PC-9 (cell line): ENCODE results near the gene MTMR3. TPM values are rescaled to one million over a fixed set of nuclear protein-coding genes. Genes with fewer than 3 reads are reported as not detected.

Experiments used
- BruUV-seq: library from RNA; stranded (reverse); fragments of 400-500 nt; replicated peaks from 2 replicates; lab custom pipeline; 2021; lab: Mats Ljungman, UMichigan
- CTCF ChIA-PET: fragments of 300-600 bp; sonication (Branson Sonifier 250); formaldehyde crosslinking; loops from one replicate; lab custom pipeline; 2022; ENCODE audit warnings: antibody characterized with exemption; lab: Charles Lee
- POLR2A ChIA-PET: fragments of 300-600 bp; sonication (Branson Sonifier 250); formaldehyde crosslinking; loops from one replicate; lab custom pipeline; 2022; ENCODE audit warnings: antibody characterized with exemption; ENCODE audit not compliant: unreplicated experiment; lab: Charles Lee
- DNase-seq, 2 experiments: peaks; one replicate each; pipeline versions ENCODE4 v3.0.0 to v3.0.0-alpha.2; 2015 to 2022; ENCODE audit warnings: mixed read lengths in 1 of 2
- H2AFZ ChIP-seq: fragments of 200-600 bp; sonication (generic); 2 replicates; pipeline ENCODE4 v1.8.1; 2017; ENCODE audit warnings: antibody characterized with exemption
- H3F3A ChIP-seq: fragments of 200-600 bp; sonication (generic); 2 replicates; pipeline ENCODE4 v1.8.1; 2017; ENCODE audit warnings: antibody characterized with exemption, mild to moderate bottlenecking, low read depth; ENCODE audit not compliant: insufficient read depth
- H3K27ac ChIP-seq: fragments of 200-600 bp; sonication (generic); 2 replicates; pipeline ENCODE4 v1.6.1; 2016; ENCODE audit warnings: mixed run types
- H3K27me3 ChIP-seq: fragments of 200-600 bp; sonication (generic); 2 replicates; pipeline ENCODE4 v1.6.1; 2016; ENCODE audit warnings: low read depth, mixed run types; ENCODE audit not compliant: insufficient read depth
- H3K36me3 ChIP-seq: fragments of 200-600 bp; sonication (generic); 2 replicates; pipeline ENCODE4 v1.6.1; 2016; ENCODE audit warnings: low read depth, mixed run types
- H3K4me1 ChIP-seq: fragments of 200-600 bp; sonication (generic); replicated peaks from 2 replicates; pipeline ENCODE4 v1.6.1; 2016; ENCODE audit warnings: mixed run types; ENCODE audit not compliant: insufficient read depth
- H3K4me2 ChIP-seq: fragments of 200-600 bp; sonication (generic); 2 replicates; pipeline ENCODE4 v1.6.1; 2017; ENCODE audit warnings: mixed run types
- H3K4me3 ChIP-seq: fragments of 200-600 bp; sonication (generic); 2 replicates; pipeline ENCODE4 v1.6.1; 2016; ENCODE audit warnings: mixed run types
- H3K79me2 ChIP-seq: fragments of 200-600 bp; sonication (generic); 2 replicates; pipeline ENCODE4 v1.6.1; 2017; ENCODE audit warnings: low read depth, mixed run types
- H3K9me2 ChIP-seq: fragments of 200-600 bp; sonication (generic); 2 replicates; pipeline ENCODE4 v1.8.1; 2017; ENCODE audit warnings: mild to moderate bottlenecking; ENCODE audit not compliant: insufficient read depth
- H3K9me3 ChIP-seq: fragments of 200-600 bp; sonication (generic); 2 replicates; pipeline ENCODE4 v1.8.1; 2016; ENCODE audit warnings: low read depth; ENCODE audit not compliant: insufficient read depth
- H4K20me1 ChIP-seq: fragments of 200-600 bp; sonication (generic); 2 replicates; pipeline ENCODE4 v1.8.1; 2017; ENCODE audit not compliant: insufficient read depth
- CTCF ChIP-seq: fragments of 200-600 bp; sonication (generic); conservative IDR thresholded peaks from 2 replicates; pipeline ENCODE4 v1.6.1; 2017; ENCODE audit warnings: mixed run types, antibody characterized with exemption, mild to moderate bottlenecking, moderate library complexity
- EZH2 ChIP-seq: fragments of 200-600 bp; sonication (generic); IDR thresholded peaks from 2 replicates; pipeline ENCODE4 v1.8.0; 2017; ENCODE audit warnings: antibody characterized with exemption, low read depth
- intact Hi-C: fragments of 100-400 bp; cut with micrococcal nuclease; formaldehyde crosslinking; loops from one replicate; pipeline ENCODE4 v1.10.0; 2022; ENCODE audit not compliant: unreplicated experiment
- total RNA-seq: library from RNA; stranded (reverse); gene quantifications from 2 replicates; pipeline ENCODE4 v1.2.3, GENCODE V29; 2021

MTMR3 gene
- total RNA-seq, 1 experiment from 2014 or later: 28.1 TPM

GRCh38 chr22:30021881-30022619 lies 139.1 kb downstream of the MTMR3 start:
- TF ChIP-seq EZH2 (no peak), CTCF (no peak)
- BruUV-seq: no TSS peak
- Histone ChIP-seq H3K9me3 (no peaks in the 10 kb centered on the region), H2AFZ (no peak overlapping the region), H3K27me3 (no peaks in the 10 kb centered on the region), H3F3A (no peaks in the 10 kb centered on the region), H3K4me2 (no peak overlapping the region), H3K27ac (no peak overlapping the region), H3K79me2 (no peaks in the 10 kb centered on the region), H3K9me2 (no peaks in the 10 kb centered on the region), H4K20me1 (no peaks in the 10 kb centered on the region), H3K36me3 (peaks cover 4% of the 10 kb centered on the region; the same call in 1 of the 2 replicates), H3K4me1 (peaks cover 6% of the 10 kb centered on the region), H3K4me3 (no peak overlapping the region)
- intact Hi-C loops: loop anchor here (10.0 kb wide), 1 partner anchor 63 kb away; the partner anchor contains the start of gene HORMAD2
- ChIA-PET CTCF (no interaction called here), POLR2A (no interaction called here)
- DNase-seq: no peak

- ChIA-PET POLR2A (no interaction called here), CTCF (no interaction called here)
- H4K20me1 ChIP-seq: no peaks in the 10 kb centered on the region
- H3K27ac ChIP-seq: no peak overlapping the region
- no peaks in the 10 kb centered on the region for H3F3A ChIP-seq
- H3K9me2 ChIP-seq: no peaks in the 10 kb centered on the region
- no peaks in the 10 kb centered on the region for H3K27me3 ChIP-seq
- DNase-seq: no peak
- TF ChIP-seq EZH2: no peak
- no peak for TF ChIP-seq CTCF
- intact Hi-C loops: loop anchor here (10.0 kb wide), 1 partner anchor 62 kb away; the partner anchor contains the start of gene HORMAD2
- H2AFZ ChIP-seq: no peak overlapping the region
- H3K4me3 ChIP-seq: no peak overlapping the region
- H3K36me3 ChIP-seq: peaks cover 4% of the 10 kb centered on the region; the same call in 1 of the 2 replicates
- no peaks in the 10 kb centered on the region for H3K79me2 ChIP-seq
- peaks cover 10% of the 10 kb centered on the region for H3K4me1 ChIP-seq
- no peak overlapping the region for H3K4me2 ChIP-seq
- no TSS peak for BruUV-seq
- H3K9me3 ChIP-seq: no peaks in the 10 kb centered on the region
Observed at GRCh38 chr22:30023099-30023660, 140.2 kb downstream of the MTMR3 start.

GRCh38 chr22:30024231-30024630 lies 141.3 kb downstream of the MTMR3 start:
- DNase-seq: no peak
- H4K20me1 ChIP-seq: no peaks in the 10 kb centered on the region
- ChIA-PET CTCF (interaction anchor here (0.7 kb wide), 1 partner anchor 229 kb away, joined by 8 read pairs; no protein-coding TSS in a partner anchor), POLR2A (interaction anchor here (0.7 kb wide), 1 partner anchor 20 kb away, joined by 7 read pairs; no protein-coding TSS in a partner anchor)
- H3K9me2 ChIP-seq: no peaks in the 10 kb centered on the region
- H3F3A ChIP-seq: no peaks in the 10 kb centered on the region
- no peaks in the 10 kb centered on the region for H3K36me3 ChIP-seq
- H3K27ac ChIP-seq: no peak overlapping the region
- H3K4me3 ChIP-seq: no peak overlapping the region
- intact Hi-C loops: loop anchor here (10.0 kb wide), 1 partner anchor 61 kb away; the partner anchor contains the start of gene HORMAD2
- H3K27me3 ChIP-seq: no peaks in the 10 kb centered on the region
- no peak for TF ChIP-seq CTCF
- no peak for TF ChIP-seq EZH2
- H3K9me3 ChIP-seq: no peaks in the 10 kb centered on the region
- no peak overlapping the region for H3K4me2 ChIP-seq
- no peaks in the 10 kb centered on the region for H3K79me2 ChIP-seq
- no peak overlapping the region for H2AFZ ChIP-seq
- H3K4me1 ChIP-seq: peaks cover 10% of the 10 kb centered on the region
- no TSS peak for BruUV-seq
